ENCODE results near the gene ASCC1. TPM values are rescaled to one million over a fixed set of nuclear protein-coding genes. Genes with fewer than 3 reads are reported as not detected.

Gene ASCC1
- total and polyA plus RNA-seq, 2 of the 13 experiments (the other 11 are each of a cell fraction or from before 2014, with no cell fraction given) = 21.6 to 30.1 TPM

DNA sequence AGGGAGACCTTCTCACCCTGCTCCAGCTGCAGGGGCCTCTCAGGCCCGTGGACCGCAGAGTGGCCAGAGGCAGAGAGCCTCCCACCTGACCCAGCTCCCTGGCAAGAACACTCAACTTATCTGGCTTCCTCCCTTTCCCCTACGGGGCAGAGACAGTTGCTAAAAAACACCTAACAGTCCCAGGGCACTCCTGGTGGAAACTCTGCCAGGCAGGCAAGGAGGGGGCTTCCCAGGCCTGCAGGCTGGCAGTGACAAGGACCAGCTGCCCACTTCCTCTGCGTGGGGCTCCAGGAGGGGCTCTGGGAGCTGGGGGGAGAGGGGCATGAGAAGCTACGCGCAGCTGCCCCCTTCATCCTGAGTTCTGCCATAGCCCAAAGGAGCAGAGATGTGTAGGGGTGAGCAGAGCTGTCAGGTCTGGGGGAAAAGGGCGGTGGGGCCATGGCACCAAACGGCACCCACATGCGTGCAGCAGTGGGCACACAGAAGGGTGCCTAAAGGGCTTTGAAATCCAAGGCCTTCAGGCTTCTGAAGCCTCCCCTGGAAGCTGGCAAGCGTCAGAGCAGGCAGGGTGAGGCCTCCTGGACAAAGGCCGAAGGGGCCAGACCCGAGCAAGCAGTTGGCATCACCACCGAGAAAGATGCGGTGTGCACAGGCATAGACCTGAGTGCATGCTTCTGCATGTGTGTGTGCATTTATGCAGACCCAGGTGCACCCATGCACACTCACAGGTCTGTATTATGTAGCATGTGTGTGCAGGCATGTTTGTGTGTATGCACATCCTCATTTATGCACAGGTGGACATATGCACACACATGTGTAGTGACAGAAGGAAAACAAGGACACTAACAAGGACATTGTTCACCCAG, 142.1 kb downstream of the ASCC1 start:
- Histone ChIP-seq H3K9me3 (ENCODE audit: low read length) (no peaks in the 10 kb centered on the region), H2AFZ (ENCODE audit: low read length) (no peak overlapping the region), H3K4me3 (replicated peaks in 1 of 3; ENCODE audit: insufficient read depth in 1 of 3, low read depth in 2 of 3, low read length in 3 of 3) (no peak overlapping the region), H3K79me2 (ENCODE audit: insufficient read depth, low read length) (no peaks in the 10 kb centered on the region), H3K27me3 (ENCODE audit: control insufficient read depth in 1 of 2, insufficient read depth in 2 of 2, low read length in 2 of 2) (peaks cover 3 to 34% of the 10 kb centered on the region in 2 experiments), H4K20me1 (ENCODE audit: insufficient read depth, low read length) (no peaks in the 10 kb centered on the region), H3K27ac (ENCODE audit: extremely low read length, insufficient read depth, low read length) (no peak overlapping the region), H3K4me2 (ENCODE audit: low read depth, low read length) (0 out of 2 replicates have a peak overlapping the region, but pooled peaks have one; percentile 26), H3K36me3 (replicated peaks in 1 of 2; ENCODE audit: control insufficient read depth in 1 of 2, insufficient read depth in 2 of 2, low read length in 2 of 2) (no peaks in the 10 kb centered on the region), H3K4me1 (ENCODE audit: insufficient read depth, low read length) (peaks cover 43% of the 10 kb centered on the region), H3K9ac (ENCODE audit: insufficient read depth, low read depth, low read length) (no peak overlapping the region)
- DNase-seq (ENCODE audit: low spot score) = no peak
- 0 out of 3 replicates have a peak, but pooled peaks have one; percentile 9 for ATAC-seq
- in situ Hi-C loops (cut with HindIII; ENCODE audit: extremely low pct_ligation_motif_present, low pct_unique_long_range_greater_than_20kb) (no loop called here), intact Hi-C loops (cut with micrococcal nuclease; ENCODE audit: unreplicated experiment) (no loop called here)
- no peak for FAIRE-seq
- 0 out of 2 replicates have a peak, but pooled peaks have one; percentile 25 for TF ChIP-seq KDM5B (CRISPR knock-in tag; IDR thresholded peaks at IDR 0.05; ENCODE audit: borderline replicate concordance)
- TF ChIP-seq, protein P1, sequence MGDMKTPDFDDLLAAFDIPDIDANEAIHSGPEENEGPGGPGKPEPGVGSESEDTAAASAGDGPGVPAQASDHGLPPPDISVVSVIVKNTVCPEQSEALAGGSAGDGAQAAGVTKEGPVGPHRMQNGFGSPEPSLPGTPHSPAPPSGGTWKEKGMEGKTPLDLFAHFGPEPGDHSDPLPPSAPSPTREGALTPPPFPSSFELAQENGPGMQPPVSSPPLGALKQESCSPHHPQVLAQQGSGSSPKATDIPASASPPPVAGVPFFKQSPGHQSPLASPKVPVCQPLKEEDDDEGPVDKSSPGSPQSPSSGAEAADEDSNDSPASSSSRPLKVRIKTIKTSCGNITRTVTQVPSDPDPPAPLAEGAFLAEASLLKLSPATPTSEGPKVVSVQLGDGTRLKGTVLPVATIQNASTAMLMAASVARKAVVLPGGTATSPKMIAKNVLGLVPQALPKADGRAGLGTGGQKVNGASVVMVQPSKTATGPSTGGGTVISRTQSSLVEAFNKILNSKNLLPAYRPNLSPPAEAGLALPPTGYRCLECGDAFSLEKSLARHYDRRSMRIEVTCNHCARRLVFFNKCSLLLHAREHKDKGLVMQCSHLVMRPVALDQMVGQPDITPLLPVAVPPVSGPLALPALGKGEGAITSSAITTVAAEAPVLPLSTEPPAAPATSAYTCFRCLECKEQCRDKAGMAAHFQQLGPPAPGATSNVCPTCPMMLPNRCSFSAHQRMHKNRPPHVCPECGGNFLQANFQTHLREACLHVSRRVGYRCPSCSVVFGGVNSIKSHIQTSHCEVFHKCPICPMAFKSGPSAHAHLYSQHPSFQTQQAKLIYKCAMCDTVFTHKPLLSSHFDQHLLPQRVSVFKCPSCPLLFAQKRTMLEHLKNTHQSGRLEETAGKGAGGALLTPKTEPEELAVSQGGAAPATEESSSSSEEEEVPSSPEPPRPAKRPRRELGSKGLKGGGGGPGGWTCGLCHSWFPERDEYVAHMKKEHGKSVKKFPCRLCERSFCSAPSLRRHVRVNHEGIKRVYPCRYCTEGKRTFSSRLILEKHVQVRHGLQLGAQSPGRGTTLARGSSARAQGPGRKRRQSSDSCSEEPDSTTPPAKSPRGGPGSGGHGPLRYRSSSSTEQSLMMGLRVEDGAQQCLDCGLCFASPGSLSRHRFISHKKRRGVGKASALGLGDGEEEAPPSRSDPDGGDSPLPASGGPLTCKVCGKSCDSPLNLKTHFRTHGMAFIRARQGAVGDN (CRISPR knock-in tag; IDR thresholded peaks at IDR 0.05) = 0 out of 2 replicates have a peak, but pooled peaks have one; percentile 10
- TF ChIP-seq ZNF354B (CRISPR knock-in tag; IDR thresholded peaks at IDR 0.05) = no peak
- TF ChIP-seq, protein P2, sequence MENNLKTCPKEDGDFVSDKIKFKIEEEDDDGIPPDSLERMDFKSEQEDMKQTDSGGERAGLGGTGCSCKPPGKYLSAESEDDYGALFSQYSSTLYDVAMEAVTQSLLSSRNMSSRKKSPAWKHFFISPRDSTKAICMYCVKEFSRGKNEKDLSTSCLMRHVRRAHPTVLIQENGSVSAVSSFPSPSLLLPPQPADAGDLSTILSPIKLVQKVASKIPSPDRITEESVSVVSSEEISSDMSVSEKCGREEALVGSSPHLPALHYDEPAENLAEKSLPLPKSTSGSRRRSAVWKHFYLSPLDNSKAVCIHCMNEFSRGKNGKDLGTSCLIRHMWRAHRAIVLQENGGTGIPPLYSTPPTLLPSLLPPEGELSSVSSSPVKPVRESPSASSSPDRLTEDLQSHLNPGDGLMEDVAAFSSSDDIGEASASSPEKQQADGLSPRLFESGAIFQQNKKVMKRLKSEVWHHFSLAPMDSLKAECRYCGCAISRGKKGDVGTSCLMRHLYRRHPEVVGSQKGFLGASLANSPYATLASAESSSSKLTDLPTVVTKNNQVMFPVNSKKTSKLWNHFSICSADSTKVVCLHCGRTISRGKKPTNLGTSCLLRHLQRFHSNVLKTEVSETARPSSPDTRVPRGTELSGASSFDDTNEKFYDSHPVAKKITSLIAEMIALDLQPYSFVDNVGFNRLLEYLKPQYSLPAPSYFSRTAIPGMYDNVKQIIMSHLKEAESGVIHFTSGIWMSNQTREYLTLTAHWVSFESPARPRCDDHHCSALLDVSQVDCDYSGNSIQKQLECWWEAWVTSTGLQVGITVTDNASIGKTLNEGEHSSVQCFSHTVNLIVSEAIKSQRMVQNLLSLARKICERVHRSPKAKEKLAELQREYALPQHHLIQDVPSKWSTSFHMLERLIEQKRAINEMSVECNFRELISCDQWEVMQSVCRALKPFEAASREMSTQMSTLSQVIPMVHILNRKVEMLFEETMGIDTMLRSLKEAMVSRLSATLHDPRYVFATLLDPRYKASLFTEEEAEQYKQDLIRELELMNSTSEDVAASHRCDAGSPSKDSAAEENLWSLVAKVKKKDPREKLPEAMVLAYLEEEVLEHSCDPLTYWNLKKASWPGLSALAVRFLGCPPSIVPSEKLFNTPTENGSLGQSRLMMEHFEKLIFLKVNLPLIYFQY (CRISPR knock-in tag; IDR thresholded peaks at IDR 0.05; ENCODE audit: borderline replicate concordance) = no peak
- ChIA-PET CTCF (ENCODE audit: low intra/inter-chr PET ratio, low total read pairs) (no interaction called here), POLR2A (no interaction called here)
- 46% methylated on average over 12 of the region's 14 CpGs for WGBS (ENCODE audit: low lambda C conversion rate)
- no TSS peak for BruUV-seq (replicated peaks)

Measured in HepG2 (cell line).